HG02981 (cell line): ENCODE data around the gene CD40.

Source experiments
- ATAC-seq: cut with Tn5 transposase; IDR thresholded peaks from one replicate; pipeline ENCODE4 v1.9.1; 2021; ENCODE audit warnings: mild to moderate bottlenecking, moderate library complexity; ENCODE audit not compliant: unreplicated experiment

The CD40 gene

DNA sequence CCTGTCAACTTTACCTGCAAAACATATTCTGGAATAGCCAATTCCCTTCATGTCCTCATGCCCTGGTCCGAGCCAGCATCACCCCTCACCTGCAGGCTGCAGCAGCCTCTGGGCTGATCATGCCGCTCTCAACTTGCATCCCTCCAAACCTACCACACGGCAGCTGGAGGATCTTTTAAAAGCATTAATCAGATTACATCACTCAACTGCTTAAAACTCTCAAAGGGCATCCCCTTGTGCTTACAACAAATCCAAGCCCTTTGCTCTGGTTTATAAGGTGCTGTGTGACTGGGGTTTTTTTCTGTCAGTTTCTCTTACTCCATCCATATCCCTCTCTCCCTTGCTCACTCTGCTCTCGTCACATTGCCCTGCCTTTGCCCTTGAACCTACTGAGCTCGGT, 24.0 kb downstream of the CD40 start:
- no peak for ATAC-seq

DNA sequence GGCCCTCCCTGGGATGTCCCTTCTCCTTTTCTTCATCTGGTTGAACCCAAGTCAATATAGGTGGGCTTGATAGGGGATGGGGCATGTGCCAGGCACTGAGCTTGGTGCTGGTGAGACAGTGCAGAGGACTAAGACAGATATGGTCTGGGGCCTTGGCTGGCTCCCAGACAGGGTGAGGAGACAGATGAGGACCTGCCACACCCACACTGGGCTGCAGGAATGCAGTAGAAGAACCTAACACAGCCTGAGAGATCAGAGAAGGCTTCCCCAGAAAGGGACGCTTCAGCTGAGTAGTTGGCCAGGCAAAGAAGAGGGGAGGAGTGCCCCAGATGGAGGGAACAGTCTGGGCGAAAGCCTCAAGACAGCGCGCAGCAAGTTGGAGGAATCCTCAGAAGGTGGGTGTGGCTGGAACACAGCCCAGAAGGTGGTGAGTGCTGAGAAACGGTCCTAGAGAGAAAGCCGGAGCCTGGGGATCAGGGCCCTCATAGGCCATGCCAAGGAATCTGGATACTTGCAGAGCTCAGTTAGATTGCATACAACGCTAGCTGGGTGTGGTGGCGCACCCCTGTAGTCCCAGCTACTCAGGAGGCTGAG, 26.4 kb downstream of the CD40 start:
- ATAC-seq: no peak

GRCh38 chr20:46145713-46146112, 27.6 kb downstream of the CD40 start:
- no peak for ATAC-seq

GRCh38 chr20:46148313-46149208, 30.4 kb downstream of the CD40 start:
- ATAC-seq: no peak

DNA sequence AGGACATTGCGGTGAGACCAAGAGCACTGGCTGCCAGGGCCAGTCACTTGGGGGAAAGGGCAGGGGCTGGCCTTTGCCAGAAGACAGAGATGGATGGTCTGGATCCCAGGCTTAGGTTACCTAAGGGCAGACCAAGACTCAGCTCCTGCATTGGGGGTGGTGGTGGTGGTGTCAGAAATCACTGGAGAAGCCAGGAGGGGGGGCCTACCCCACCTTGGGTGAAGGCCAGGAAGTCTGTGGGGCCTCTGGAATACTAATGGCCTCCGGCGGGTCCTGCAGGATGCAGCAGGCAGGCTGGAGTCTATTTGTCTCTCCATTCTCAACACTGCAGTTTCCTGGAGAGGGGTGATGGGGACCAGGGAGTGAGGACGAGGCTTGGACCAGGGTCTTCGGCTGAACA, 32.8 kb downstream of the CD40 start:
- ATAC-seq: no peak

DNA sequence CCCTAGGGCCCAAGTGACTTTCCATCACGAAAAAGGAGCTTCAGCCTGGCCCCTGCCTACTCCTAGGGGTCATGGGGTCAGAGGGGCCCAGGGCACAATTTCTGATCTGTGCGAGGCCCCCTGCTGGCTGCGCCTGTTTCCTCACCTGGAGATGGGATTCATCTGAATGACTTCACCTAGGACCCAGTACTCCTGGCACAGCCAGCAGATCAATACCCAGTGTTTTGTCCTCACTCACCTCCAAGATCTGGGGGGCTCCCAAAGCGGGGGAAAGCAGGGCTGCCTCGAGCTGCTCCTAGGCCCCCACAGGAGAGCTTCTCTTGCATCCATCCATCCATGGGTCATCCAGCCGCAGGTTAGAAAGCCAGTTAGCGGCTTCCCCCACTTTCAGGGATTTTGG, 33.8 kb downstream of the CD40 start:
- no peak for ATAC-seq

- ATAC-seq: no peak
These were observed 34.9 kb downstream of the CD40 start for GRCh38 chr20:46152824-46153586.

- ATAC-seq: no peak
These were observed 36.2 kb downstream of the CD40 start for GRCh38 chr20:46154305-46154704.

DNA sequence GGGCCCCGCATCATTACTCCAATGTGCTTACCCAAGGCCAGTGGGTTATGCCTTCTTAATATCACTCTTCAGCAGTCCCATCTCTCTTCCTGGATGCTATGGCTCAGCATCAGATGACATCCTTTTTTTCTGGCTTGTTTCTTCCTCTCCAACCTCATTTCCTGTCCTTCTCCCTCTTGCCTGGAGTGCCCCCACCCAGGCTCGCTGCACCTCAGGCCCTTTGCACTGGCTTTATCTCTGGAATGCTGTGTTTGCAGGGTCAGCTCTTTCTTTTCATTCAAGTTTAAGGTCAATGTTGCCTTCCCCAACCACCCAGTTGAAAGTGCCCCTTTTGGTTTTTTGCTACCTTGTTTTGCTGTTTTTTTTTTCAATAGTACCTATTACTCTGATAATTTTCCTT, 36.7 kb downstream of the CD40 start:
- no peak for ATAC-seq

DNA sequence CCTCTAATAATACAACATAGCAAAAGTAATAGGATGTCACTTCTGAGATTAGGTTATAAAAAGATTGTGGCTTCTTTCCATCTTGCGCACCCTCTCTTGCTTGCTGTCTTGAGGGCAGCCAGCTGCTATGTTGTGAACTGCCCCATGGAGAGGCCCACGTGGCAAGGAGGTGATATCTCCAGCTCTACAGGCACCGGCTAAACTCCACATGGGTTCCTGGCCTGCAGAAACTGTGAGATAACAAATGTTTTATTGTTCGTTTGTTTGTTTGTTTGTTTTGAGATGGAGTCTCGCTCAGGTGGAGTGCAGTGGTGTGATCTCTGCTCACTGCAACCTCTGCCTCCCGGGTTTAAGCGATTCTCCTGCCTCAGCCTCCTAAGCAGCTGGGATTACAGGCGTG, 38.0 kb downstream of the CD40 start:
- ATAC-seq: no peak

GRCh38 chr20:46157076-46157592, 39.0 kb downstream of the CD40 start:
- no peak for ATAC-seq

- ATAC-seq: no peak
These were observed 39.5 kb downstream of the CD40 start for GRCh38 chr20:46157625-46158024.

DNA sequence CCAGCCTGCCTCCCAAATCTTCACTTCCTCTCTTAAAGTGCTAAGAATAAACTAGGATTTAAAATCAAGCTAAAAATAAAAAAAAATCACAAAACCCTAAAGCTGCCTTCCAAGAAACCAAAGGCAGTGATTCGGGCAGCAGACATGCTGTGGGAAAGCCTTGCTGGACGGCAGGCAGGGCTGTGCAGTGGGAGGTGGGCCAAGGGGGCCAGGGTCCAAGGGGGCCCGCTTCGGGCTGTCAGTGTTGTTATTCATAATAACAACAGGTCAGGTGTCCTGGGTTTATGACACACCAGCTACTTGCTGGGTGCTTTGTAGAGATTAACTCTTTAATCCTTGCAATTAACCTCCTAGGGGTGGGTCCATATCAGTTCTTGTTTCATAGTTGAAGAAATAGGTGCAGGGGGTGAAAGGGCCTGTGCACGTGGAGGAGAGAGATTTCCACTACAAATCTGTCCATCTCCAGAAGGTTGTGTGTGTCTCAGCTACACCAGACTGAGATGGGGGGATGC, 40.4 kb downstream of the CD40 start:
- no peak for ATAC-seq

GRCh38 chr20:46159101-46159897, 41.2 kb downstream of the CD40 start:
- ATAC-seq: no peak

DNA sequence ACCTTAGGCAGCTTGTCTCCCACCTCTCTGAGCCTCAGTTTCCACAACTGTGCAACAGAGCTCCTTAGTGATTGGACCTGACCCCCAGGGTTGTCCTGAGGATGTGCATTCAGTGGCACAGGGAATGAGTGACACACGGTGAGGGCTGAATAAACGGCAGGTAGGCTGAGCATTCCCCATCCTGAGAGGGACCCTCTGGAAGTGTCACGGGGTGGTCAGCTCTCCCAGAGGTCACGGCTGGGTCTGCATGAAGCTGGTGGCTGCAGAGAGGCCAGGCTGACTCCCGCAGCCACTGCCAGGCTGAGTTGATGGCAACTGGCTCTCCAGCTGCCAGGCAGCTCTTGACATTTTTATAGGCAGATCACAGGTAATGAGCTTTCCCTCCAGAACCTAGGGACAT, 42.5 kb downstream of the CD40 start:
- no peak for ATAC-seq

DNA sequence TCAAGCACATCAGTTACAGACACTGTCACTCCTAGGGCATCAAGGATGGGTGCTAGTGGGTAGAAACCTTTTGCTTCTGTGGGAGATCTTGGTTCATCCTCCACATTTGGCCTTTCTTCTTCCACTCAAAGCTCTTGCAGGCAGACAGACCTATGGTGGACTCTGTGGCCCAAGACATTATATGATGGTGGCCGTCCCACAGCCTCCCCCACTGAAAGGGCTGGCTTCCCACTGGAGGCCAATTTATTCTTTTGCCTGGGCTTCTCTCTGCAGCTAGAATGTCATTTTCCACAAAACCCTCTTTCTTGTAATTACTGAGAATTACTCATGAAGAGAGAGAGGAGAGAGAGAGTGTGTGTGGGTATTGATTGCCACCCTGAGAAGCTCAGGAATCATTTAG, 43.8 kb downstream of the CD40 start:
- no peak for ATAC-seq

- ATAC-seq: no peak
These were observed 46.1 kb downstream of the CD40 start for GRCh38 chr20:46164254-46164653.

GRCh38 chr20:46167080-46167479, 49.0 kb downstream of the CD40 start:
- ATAC-seq: no peak

DNA sequence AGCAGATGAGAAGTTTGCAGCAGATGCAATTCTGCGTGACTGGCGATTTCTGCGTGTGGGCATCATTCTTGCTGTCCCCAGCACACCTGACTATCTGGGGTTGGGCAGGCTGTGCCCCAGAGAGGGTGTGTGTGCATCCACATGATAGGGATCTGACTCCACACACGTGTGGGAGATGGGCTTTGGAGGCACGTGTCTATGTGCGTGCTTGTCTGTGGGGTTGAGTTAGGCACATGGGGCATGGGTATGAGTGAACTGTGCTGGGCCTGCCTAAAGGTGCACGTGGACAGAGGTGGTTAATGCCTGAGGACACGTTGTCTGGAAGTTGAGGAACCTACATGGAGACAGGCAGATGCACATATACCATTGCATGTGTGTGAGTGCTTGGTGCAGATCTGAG, 50.3 kb downstream of the CD40 start:
- ATAC-seq: no peak
